Frontal cortex (tissue), 4 donors: ENCODE measurements around the gene LGI2. TPM values are rescaled to one million over a fixed set of nuclear protein-coding genes. Genes with fewer than 3 reads are reported as not detected.

Source experiments
- DNase-seq, 2 donors: peaks; one replicate each; pipeline ENCODE4 v3.0.0; 2012; ENCODE audit warnings: low spot score in 2 of 2
- FAIRE-seq: peaks from 2 replicates; lab custom pipeline; 2012; peaks lifted over from hg19 to GRCh38; lab: Jason Lieb, UNC
- total RNA-seq: library from RNA; depleted of rRNA; stranded (reverse); fragments of >200 nt; gene quantifications from one replicate; pipeline ENCODE4 v1.2.3, GENCODE V29; 2014
- donor health status: control.
- donor health status: control.
- donor health status: control.

The LGI2 gene
- total RNA-seq, 1 donor from 2014 or later, result 2.0 TPM

DNA sequence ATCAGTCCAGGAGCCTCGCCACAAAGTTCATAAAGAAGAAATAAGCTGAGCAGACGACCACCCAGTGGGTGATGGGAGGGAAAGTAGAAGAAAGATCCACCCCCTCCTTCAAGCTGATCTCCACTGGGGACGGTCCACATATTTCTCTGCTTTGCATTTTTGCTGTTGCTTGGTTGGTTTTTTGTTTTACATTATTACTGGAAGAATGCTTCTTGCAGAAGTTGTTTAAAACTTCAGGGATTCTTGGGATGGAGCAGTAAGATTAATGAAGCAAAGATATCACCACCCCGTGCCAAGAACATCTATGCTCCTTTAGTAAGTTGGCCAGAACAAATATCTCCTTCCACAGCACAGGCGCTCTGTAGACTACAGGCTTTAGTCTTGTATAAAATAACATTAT, 30.1 kb downstream of the LGI2 start:
- no peak for FAIRE-seq
- no peak for DNase-seq

DNA sequence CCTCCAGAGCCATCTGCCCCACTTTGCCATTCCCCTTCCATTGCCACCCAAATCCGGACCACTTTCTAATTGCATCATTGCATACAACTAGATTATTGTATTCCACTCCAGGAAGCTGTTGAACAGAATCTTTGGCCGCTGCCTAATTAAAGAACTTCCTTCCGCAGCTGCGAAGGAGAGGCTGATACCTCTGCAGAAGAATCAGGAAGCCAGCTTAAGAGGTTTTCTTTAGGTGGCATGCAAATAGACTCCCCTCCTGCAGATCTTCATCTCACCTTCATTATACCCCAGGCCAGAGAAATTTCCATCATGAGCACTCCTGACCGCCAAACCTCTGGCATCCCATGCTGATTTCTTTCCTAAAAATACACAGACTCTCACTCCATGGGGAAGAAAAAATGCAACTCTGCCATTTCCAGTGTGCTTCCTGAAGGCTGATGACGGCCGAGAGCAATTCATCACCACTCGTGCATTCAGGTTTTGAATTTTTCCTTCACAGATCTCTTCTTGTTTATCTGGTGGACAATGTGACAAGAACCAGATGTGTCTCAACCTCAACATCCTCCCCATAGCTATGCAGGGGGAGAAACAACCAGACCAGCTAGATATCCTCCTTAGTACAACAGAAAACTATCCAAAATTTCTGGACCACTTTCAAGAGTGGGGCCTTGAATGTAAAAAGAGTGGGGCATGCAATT, 31.2 kb downstream of the LGI2 start:
- no peak for DNase-seq
- no peak for FAIRE-seq

GRCh38 chr4:24995346-24995919, 35.3 kb downstream of the LGI2 start:
- DNase-seq (no peak), FAIRE-seq (no peak)

- DNase-seq (no peak), FAIRE-seq (no peak)
These were observed 37.1 kb downstream of the LGI2 start for GRCh38 chr4:24993551-24994080.

DNA sequence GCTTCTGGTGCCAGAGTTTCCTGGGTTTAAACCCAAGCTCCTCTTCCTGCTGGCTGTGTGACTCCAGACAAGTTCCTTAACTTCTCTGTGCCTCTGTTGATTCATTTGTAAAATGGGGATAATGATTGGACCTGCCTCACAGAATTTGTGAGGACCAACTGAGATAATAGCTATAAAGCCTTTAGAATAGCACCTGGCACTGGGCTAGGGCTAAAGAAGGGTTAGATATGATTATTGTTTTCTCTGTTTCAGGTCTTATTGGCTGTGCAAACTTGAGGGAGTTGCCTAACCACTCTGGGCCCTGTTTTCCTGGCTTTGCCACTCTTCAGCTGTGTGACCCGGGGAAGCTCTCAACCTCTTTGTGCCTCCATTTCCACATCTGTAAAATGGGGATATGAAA, 37.8 kb downstream of the LGI2 start:
- FAIRE-seq (no peak), DNase-seq (no peak)

- no peak for FAIRE-seq
These were observed 39.7 kb downstream of the LGI2 start for GRCh38 chr4:24991015-24991414.

DNA sequence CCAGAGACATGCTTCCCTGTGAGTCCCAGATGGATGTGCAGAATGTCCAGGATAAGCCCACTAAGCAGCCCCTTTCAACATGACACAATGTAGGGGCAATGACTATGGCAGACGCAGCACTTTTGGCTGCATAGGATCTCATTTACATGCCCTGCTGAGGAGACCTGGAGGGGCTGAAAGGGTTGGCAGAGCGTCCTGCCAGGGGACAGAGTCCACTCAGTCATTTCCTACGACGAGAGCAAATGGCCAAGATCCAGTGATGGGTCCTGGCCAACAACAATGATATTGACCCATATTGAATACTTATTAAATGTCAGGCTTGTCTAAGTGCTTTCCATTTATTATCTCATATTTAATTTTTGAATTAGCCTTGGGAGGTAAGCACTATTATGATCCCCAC, 41.4 kb downstream of the LGI2 start:
- FAIRE-seq (no peak), DNase-seq (no peak)

More at GRCh38 chr4:24991015-24991414, 39.7 kb downstream of the LGI2 start:
- no peak for DNase-seq

DNA sequence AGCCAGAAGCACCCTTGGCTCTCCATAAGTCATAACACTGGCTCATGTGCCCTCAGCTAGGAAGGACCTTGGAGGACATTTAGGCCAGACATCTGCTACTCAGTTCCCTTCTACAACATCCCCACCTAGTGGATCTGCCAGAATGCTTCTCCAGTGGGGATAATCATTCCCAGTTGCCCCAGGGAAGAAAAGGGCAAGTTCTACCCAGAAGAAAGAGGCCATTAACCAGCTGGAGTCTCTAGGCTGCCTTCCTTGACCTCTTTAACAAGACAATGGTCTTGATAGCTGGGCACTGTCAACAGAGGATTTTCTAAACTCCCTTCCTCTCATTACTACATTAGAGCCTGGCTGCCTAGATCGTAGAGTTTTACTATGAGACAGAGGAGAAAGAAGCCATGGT, 42.0 kb downstream of the LGI2 start:
- no peak for FAIRE-seq
- DNase-seq, result peak; percentile 8 to 42

- DNase-seq, result no peak
These were observed 45.9 kb downstream of the LGI2 start for GRCh38 chr4:24984602-24985532.

DNA sequence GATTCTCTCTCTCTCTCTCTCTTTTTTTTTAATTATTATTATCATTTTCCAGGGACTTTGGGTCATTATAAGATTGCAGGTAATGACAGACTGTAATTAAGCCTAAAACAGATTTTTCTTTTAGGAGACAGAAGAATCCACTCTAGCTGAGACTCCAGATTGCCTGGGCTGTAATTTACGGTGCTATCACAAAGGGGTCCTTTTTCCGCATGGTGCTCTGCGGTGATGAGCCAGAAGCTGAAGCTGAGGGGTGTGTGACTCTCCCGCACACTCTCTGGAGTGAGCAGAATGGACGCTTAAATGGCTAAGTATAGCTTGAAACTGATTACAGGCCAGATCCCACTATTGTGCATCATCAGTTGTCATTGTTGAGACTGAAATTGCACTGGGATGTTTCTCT, 50.0 kb downstream of the LGI2 start:
- no peak for DNase-seq
- FAIRE-seq, result no peak

More at GRCh38 chr4:24984602-24985532, 45.9 kb downstream of the LGI2 start:
- no peak for FAIRE-seq

- FAIRE-seq (no peak), DNase-seq (peak in 1 of 2 donors; percentile 42)
These were observed 50.6 kb downstream of the LGI2 start for GRCh38 chr4:24980064-24980690.

GRCh38 chr4:24979554-24979953, 51.2 kb downstream of the LGI2 start:
- FAIRE-seq (no peak), DNase-seq (peak in 1 of 2 donors; percentile 7)

DNA sequence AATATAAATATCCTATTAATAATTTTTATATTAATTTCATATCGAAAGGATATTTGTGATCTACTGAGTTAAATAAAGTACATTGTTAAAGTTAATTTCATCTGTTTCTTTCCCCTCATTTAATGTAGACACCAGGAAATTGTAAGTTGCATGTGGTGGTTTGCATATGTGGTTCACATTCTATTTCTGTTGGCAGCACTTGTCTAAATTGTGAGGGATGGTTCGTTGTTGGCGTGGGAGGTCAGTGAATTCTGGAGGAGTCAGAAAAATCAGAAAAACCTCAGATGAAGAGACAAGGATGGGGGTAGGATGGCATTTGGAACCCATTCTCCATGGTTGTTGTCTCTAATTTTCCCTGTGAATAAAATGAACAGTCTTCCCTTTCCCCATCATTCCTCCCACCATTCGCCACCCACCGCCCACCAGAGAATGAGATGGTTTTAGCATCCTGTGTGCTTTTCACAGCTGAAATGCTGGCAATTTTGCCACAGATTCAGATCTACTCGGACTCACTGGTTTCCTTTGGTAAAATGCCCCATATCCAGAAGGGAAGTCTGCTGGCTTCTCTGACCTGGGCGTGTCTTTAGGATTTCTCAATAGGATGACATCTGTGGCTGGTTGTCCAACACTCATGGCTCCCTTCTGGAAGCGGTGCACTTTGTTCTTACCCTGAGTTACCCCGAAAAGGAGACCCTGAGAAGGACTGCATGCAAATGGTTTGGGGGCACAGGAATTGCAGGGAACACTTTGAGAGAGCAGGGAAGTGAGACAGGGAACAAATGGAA, 52.3 kb downstream of the LGI2 start:
- no peak for FAIRE-seq

GRCh38 chr4:24975510-24975909, 55.2 kb downstream of the LGI2 start:
- DNase-seq (no peak), FAIRE-seq (no peak)

More for the DNA sequence above, 52.3 kb downstream of the LGI2 start:
- no peak for DNase-seq

DNA sequence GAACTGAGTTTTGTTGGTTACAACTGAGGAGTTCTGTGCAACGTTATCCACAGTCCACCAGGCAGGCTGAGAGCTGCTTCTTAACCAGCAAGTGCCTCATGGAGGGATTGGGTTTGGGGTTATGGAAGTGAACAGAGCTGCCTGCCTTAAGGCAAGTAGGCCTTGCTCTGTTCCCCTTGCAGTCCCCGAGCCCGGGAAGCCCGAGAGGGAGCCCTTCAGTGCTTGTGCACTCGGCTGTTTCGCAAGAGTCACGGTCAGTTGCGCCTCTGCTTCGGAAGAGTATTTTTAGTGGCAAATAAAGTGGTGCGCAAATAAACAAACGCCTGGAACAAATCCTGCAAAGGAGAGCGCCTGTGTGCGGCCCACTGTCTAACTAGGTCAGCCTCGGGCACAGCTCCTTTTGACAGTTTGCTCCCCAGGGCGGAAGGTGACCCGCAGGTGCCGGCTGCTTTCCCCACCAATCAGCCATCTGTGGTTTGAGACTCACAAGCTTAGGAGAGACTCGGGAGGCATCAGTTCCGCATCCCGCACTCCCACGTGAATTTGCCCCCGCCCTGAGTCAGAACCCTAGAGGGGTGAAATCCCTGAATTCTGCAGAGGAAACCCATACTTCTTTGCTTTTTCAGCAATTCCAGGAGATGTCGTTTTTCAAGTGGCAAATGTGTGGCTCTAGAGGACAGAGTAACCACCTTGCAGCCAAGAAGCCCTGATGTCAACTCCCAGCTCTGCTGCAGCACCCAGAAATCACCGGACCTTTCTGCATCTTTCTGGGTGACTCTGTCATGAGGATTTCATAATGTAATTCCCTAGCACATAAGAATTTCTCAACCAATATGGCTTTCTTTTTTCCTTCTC, 56.8 kb downstream of the LGI2 start:
- FAIRE-seq (no peak), DNase-seq (no peak)

GRCh38 chr4:24973404-24973746, 57.4 kb downstream of the LGI2 start:
- DNase-seq, result no peak
- no peak for FAIRE-seq

DNA sequence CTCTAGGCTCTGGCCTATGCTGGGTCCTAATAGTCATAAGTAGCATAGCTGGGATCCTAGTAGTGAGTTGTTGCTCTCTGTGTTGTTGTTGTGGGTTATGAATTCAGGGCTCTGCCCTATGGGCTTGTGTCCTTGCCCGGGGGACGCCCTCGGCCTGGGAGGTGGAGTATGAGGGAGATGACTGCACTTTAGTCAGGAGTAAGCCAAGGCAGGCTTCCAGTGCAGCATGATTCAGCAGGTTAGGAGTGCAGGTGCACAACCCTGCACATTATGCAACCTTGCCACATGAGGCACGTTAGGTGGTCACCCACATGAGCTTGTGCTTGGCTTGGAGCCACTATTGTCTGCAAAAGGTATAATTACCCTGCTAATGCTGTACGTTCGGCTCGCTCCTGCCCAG, 59.6 kb downstream of the LGI2 start:
- FAIRE-seq, result no peak
- DNase-seq, result no peak

GRCh38 chr4:24970635-24971034, 60.1 kb downstream of the LGI2 start:
- DNase-seq, result no peak
- no peak for FAIRE-seq
